ENCODE results near the gene SAMD7.

SAMD7 gene

DNA sequence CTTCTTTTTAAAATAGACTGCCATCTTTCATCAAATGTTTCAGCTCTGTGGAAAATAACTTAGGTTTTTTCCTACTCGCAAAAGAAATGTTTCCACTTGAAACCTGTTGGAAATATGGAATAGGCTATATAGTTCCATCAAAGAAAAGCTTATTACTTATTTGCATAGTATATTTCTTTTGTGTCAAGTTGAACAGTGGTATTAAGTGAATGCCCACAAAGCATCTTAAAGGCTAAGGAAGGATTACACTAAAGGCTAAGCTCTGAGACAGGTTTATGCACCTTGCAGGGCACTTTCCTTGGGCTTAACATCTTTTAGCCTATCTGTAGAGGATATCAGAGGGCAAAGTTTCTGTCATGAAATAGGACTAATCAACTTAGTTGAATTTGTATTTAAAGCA lies at the start of gene SAMD7:
TSS of gene SAMD7 (plus strand) at position 301 of the 400 bp plus-strand sequence. CDS start 7,927 bp downstream, outside the sequence.
- Mint-ChIP-seq H3K27me3 (no peaks in the 10 kb centered on the region), H3K4me1 (no peaks in the 10 kb centered on the region), H3K4me3 (no peak within 1 kb of the TSS), H3K27ac (no peak within 1 kb of the TSS), H3K9me3 (no peaks in the 10 kb centered on the region), H3K36me3 (no peaks in the 10 kb centered on the region)

DNA sequence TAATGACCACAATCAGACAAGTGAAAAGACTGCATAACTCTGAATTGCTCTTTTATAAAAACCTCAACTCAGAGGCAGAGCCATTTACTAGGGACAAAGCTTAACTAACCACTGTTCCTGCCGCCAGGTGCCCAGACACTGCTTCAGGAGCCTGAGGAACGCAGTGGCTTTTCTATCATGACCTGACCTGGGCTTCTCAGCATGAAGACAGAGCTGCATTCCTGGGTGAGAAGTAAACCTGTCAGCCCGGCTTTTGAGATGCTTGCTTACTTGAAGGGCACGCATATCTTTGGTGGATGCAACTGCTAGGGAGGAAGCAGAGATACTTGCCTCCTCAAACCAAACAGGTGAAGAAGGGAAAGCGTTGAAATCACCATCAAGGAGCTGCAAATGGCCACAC lies 49.5 kb upstream of the SAMD7 start:
- H3K27ac Mint-ChIP-seq, result no peak overlapping the region
- H3K27me3 Mint-ChIP-seq, result no peaks in the 10 kb centered on the region
- no peaks in the 10 kb centered on the region for H3K9me3 Mint-ChIP-seq
- H3K4me1 Mint-ChIP-seq, result peaks cover 27% of the 10 kb centered on the region
- no peak overlapping the region for H3K4me3 Mint-ChIP-seq
- H3K36me3 Mint-ChIP-seq, result no peaks in the 10 kb centered on the region

DNA sequence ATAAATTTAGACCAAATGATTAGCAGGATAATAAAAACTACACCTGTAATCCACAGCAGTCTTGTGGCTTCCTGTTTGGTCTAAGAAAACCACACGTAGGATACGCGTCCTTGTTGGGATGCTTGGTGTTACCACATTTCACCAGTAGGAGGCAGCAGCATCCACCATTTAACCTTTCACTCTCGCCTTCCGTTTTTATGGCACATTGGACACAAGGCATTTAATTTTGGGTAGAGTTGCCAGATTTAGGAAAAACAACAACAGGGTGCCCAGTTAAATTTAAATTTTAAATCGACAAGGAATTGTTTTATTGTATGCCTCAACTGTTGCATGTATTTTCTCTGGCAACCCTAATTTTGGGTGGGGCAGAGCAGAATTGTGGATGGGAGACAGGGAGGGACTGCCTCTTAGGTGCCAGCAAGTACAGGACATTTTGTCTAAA lies 47.9 kb upstream of the SAMD7 start:
- Mint-ChIP-seq H3K9me3 (no peaks in the 10 kb centered on the region), H3K36me3 (no peaks in the 10 kb centered on the region), H3K4me1 (peaks cover 27% of the 10 kb centered on the region), H3K27me3 (no peaks in the 10 kb centered on the region), H3K27ac (peak overlapping the region; percentile 23), H3K4me3 (peak overlapping the region; percentile 3)

DNA sequence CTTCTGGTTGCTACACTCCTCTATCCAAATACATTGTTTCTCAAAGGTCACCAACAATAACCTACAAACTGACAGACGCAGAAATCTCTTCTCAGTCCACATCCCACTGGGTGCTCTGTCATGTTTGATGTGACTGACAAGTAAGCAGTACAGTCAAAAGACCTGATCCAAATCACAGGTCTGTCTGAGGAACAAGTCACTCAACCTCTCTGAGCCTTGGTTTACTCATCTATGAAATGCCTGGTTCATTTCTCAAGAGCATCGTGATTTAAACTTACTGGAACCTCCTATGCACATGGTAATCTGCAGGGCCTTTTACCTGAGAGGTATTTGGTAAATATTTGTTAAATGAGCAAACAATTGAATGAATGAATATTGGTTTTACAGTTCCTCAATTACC lies 47.1 kb upstream of the SAMD7 start:
- H3K27ac Mint-ChIP-seq, result peak overlapping the region; percentile 53

DNA sequence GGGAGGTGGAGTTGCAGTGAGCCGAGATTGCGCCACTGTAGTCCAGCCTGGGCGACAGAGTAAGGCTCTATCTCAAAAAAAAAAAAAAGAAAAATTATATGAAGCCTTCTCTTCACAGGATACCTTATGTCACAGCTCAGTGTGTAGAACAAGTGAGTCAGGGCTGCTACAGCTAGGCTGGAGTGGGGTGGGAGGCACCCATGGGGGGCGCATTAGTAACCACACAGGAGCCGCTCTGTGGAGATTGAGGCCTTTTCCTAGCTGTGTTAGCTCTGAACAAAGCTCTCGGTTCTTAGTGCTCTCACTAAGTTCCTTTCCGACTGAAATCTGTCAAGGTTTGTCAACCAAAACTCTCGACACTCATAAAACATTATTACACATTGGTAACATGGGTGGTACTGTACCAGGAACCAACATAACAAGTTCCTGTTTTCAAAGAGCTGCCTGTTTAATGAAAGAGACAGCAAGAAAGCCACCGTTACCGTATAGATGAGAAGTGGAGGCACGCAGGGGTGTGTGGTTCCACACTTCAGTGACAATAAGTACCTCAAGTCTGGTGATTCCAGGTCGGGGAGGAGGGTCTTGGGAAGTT lies 46.1 kb upstream of the SAMD7 start:
- Mint-ChIP-seq H3K27ac (peak overlapping the region; percentile 41), H3K27me3 (no peaks in the 10 kb centered on the region), H3K4me3 (peak overlapping the region; percentile 11)

More for the DNA sequence above, 47.1 kb upstream of the SAMD7 start:
- Mint-ChIP-seq H3K27me3 (no peaks in the 10 kb centered on the region), H3K36me3 (no peaks in the 10 kb centered on the region), H3K4me1 (peaks cover 27% of the 10 kb centered on the region), H3K4me3 (peak overlapping the region; percentile 9), H3K9me3 (no peaks in the 10 kb centered on the region)

DNA sequence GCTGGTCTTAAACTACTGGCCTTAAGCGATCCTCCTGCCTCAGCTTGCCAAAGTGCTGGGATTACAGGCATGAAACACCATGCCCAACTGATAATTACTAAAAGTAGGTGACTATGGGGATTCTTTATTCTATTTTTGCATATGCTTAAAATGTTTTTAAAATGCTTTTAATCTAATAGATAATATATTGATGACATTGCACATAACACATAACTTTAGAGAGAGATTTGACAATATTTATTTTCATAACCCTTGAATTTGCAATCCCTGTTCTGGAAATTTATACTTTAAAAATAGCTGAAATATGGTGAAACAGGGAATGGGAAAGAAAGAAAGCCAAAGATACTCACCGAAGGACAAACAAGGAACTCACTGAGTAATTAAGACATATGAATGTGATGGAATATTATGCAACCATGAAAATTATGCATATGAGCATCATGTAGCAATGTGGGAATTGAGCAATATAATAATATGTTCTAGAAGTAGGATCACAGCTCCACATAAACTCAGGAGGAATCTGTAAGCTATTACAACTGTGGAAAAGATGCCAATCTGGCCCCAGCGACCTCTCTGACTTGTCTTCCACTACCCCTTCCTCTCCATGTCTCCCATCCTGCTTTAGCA lies 43.7 kb upstream of the SAMD7 start:
- no peaks in the 10 kb centered on the region for H3K27me3 Mint-ChIP-seq
- no peak overlapping the region for H3K27ac Mint-ChIP-seq
- H3K4me1 Mint-ChIP-seq, result peaks cover 54% of the 10 kb centered on the region
- no peak overlapping the region for H3K4me3 Mint-ChIP-seq
- no peaks in the 10 kb centered on the region for H3K9me3 Mint-ChIP-seq
- no peaks in the 10 kb centered on the region for H3K36me3 Mint-ChIP-seq

More for the DNA sequence above, 46.1 kb upstream of the SAMD7 start:
- no peaks in the 10 kb centered on the region for H3K9me3 Mint-ChIP-seq
- no peaks in the 10 kb centered on the region for H3K36me3 Mint-ChIP-seq
- H3K4me1 Mint-ChIP-seq, result peaks cover 34% of the 10 kb centered on the region

- H3K27ac Mint-ChIP-seq, result no peak overlapping the region
- H3K4me1 Mint-ChIP-seq, result peaks cover 54% of the 10 kb centered on the region
- H3K4me3 Mint-ChIP-seq, result no peak overlapping the region
- no peaks in the 10 kb centered on the region for H3K36me3 Mint-ChIP-seq
- no peaks in the 10 kb centered on the region for H3K27me3 Mint-ChIP-seq
- H3K9me3 Mint-ChIP-seq, result no peaks in the 10 kb centered on the region
Observed at GRCh38 chr3:169868369-169868768, 43.0 kb upstream of the SAMD7 start.

- H3K4me1 Mint-ChIP-seq, result peaks cover 42% of the 10 kb centered on the region
- no peaks in the 10 kb centered on the region for H3K27me3 Mint-ChIP-seq
- no peak within 1 kb of the TSS for H3K4me3 Mint-ChIP-seq
- no peaks in the 10 kb centered on the region for H3K9me3 Mint-ChIP-seq
- H3K27ac Mint-ChIP-seq, result peak within 1 kb of the TSS; percentile 48
- H3K36me3 Mint-ChIP-seq, result no peaks in the 10 kb centered on the region
Observed at GRCh38 chr3:169869484-169870220, 41.7 kb upstream of the SAMD7 start, which contains the start of gene LRRC31. Gene LRRC31 (minus strand): TSS chr3:169869935. CDS start chr3:169869807, 128 bp downstream.

DNA sequence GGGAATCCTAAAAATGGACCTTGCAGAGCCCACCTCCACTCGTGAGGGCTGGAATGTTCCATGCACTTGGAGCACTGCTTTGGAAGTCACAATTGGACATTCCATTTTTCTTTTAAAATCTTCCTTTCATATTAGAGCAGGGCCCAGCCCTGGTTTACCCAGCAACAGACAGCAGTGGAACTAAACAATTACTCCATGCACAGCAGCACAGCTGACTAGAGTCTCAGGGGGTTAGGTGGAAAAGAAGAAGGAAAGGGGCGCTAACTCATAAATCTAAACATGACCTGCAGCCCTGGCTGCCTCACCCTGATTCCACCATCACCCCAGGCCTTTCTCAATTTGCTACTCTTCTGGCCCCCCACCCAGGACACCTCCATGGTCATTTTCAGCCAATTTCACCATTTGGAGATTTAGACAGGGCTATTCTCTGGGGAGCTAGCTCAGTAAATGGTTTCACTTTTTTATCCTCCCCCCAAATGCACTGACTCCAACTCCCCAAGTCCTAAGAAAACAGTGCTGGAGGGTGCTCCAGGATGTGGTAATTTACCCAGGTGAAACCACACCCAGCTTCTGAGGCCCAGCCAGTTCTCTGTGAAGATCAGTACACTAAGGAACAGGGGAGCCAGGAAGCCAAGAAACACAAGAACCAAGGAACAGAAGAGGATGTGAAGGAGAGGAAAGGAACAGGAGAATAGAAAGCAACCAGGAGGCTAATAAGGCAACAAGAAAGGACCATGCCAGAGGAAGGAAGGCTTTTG lies 40.1 kb upstream of the SAMD7 start:
- Mint-ChIP-seq H3K4me1 (peaks cover 30% of the 10 kb centered on the region), H3K36me3 (no peaks in the 10 kb centered on the region), H3K27ac (peak overlapping the region; percentile 24), H3K4me3 (peak overlapping the region; percentile 19), H3K27me3 (no peaks in the 10 kb centered on the region), H3K9me3 (no peaks in the 10 kb centered on the region)

DNA sequence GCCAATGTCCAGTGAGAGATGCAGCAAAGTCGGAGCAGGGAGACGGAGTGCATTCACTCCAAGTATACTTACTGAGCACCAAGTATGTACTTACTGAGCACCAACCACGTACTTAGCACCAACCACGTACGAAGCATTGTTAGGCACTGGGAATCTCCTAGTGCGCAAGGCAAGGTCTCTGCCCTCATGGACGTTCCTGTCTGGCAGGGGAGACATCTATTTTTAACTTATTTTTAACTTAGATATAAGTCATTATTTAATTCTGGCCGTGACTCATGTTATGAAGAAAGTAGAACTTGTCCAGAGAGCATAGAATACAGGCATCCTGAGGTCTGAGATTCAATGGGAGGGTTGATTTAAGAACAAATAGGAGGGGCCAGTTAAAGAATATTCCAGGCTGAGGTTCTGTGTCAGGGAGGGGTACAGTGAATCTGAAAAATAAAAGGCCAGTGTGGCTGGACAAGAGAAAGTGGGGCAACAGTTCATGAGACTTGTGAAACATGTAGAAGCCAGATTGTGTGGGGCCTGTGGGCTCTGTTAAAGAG lies 32.3 kb upstream of the SAMD7 start:
- no peaks in the 10 kb centered on the region for H3K27me3 Mint-ChIP-seq
- H3K9me3 Mint-ChIP-seq, result no peaks in the 10 kb centered on the region
- H3K4me1 Mint-ChIP-seq, result peaks cover 11% of the 10 kb centered on the region
- no peak overlapping the region for H3K27ac Mint-ChIP-seq
- H3K4me3 Mint-ChIP-seq, result no peak overlapping the region
- no peaks in the 10 kb centered on the region for H3K36me3 Mint-ChIP-seq

DNA sequence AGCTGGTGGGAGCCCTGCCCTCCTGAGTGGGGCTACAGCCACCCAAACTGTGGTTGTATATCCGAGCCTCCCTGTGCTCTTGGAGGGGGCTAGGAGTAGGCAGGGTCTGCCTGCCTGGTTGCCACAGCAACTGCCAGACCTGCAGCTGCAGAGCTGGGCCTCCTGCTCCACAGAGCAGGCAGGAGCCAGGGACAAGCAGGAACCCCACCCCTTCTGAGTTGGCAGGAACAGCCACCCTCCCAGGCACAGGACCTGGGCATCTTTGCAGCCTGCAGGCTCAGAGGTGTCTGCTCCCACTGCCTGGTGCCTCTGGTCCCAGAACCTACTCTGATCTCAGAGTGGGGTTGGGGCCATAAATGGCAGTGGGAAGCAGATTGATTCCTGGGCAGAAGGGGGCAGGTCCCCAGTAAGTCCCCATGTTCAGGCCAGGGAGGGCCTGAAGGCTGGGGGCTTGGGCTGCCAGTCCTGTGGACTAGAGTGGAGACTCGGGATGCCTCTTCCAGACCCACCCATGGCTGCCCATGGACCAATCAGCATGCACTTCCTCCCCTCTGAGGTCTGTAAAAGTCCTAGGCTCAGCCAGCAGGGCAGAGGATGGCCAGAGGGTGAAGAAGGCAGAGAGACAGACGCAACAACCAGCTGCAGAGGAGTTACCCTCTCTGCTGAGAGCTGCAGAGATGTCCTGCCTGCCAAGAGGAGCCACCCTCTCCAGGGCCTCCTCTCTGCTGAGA lies 31.4 kb upstream of the SAMD7 start:
- H3K36me3 Mint-ChIP-seq, result no peaks in the 10 kb centered on the region
- no peaks in the 10 kb centered on the region for H3K9me3 Mint-ChIP-seq
- H3K27ac Mint-ChIP-seq, result no peak overlapping the region
- H3K4me3 Mint-ChIP-seq, result no peak overlapping the region
- H3K27me3 Mint-ChIP-seq, result no peaks in the 10 kb centered on the region
- H3K4me1 Mint-ChIP-seq, result peaks cover 11% of the 10 kb centered on the region

DNA sequence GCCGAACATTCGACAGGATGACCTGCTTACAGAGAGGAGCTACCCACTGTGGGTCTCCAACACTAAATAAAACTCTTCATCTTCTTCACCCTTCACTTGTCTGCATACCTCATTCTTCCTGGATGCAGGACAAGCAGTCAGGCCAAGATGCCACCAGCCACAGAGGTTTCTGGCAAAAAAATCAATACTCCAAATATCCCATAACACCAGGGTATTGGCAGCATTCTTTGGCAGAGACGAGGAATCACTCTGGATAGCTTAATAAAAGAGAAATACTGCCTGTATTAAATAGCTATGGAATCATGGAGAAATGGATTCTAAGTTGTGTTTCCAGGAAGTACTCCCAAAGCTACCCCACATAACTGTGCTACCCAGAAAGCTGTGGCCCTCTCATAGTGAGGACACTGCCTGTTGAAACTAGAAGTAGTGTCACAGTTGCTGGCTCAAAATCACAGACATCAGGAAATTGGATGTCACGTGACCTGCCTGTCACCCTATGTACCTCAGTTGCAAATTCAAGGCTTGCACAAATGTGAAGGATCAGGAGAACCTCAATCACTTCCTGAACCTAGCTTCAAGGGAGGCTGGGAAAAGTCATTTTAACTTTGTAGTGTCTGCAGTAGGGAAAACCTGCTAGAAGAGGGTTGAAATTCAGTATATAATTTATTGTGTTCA lies 30.7 kb upstream of the SAMD7 start:
- Mint-ChIP-seq H3K27ac (no peak overlapping the region), H3K4me3 (no peak overlapping the region), H3K9me3 (no peaks in the 10 kb centered on the region), H3K36me3 (no peaks in the 10 kb centered on the region), H3K27me3 (no peaks in the 10 kb centered on the region), H3K4me1 (peaks cover 11% of the 10 kb centered on the region)

DNA sequence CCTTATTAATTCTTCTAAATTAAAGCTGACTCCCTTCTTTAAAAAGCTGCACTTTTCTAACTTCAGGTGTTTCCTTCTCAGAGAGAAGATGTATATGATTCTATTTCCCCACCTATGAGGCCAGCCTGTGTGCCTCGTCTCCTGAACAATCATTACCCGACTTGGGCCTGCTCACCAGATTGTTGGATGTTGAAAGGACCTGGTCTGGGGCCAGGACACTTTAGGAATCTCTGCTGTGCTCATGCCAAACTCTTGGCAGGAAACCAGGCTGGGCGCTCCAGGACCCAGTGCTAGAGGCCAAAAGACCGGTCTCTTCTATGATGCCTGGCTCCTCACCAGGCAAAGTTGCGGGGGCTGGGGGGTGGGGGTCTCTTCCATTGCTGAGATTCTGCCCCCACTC lies 24.7 kb upstream of the SAMD7 start:
- H3K36me3 Mint-ChIP-seq, result no peaks in the 10 kb centered on the region

DNA sequence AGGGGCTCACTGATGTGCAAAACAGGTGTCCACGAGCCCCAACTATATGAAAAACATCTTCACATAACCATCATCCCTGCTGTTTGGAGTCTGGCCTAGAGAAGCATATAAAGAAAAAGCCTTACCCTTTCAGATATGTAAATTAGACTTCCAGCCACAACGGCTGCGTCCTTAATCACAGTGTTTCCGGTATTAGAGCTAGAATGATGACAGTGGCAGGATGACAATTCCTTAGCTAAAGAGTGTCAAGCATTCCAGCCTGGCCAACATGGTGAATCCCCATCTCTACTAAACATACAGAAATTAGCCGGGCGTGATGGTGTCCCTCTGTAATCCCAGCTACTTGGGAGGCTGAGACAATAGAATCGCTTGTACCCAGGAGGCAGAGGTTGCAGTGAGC lies 19.5 kb upstream of the SAMD7 start:
- Mint-ChIP-seq H3K4me1 (no peaks in the 10 kb centered on the region), H3K36me3 (no peaks in the 10 kb centered on the region), H3K9me3 (no peaks in the 10 kb centered on the region), H3K4me3 (no peak overlapping the region), H3K27ac (no peak overlapping the region), H3K27me3 (no peaks in the 10 kb centered on the region)

More for the DNA sequence above, 24.7 kb upstream of the SAMD7 start:
- Mint-ChIP-seq H3K4me3 (no peak overlapping the region), H3K27ac (no peak overlapping the region), H3K9me3 (no peaks in the 10 kb centered on the region), H3K4me1 (no peaks in the 10 kb centered on the region), H3K27me3 (no peaks in the 10 kb centered on the region)

Data from activated naive CD4-positive, alpha-beta T cell treated with anti-CD3 and anti-CD28 coated beads, Interleukin-2, amount 50 U/mL, for 24 hours (primary cell).